Psoas muscle (tissue), 8 donors: ENCODE results near the gene KAT7. TPM values are rescaled to one million over a fixed set of nuclear protein-coding genes. Genes with fewer than 3 reads are reported as not detected.

Source experiments
- ATAC-seq, 4 donors: fragments of 200-7000 bp; cut with Tn5 transposase; one replicate each; pipeline ENCODE4 v1.9.1; 2020; ENCODE audit warnings: moderate library complexity in 3 of 4, mild to moderate bottlenecking in 2 of 4
- DNase-seq, 2 donors: peaks; one replicate each; pipeline ENCODE4 v3.0.0-alpha.2; 2020
- H3K27ac ChIP-seq: fragments of 200-600 bp; one replicate; pipeline ENCODE4 v1.8.0; 2022
- H3K27me3 ChIP-seq, 3 donors: fragments of 200-600 bp in 1 of 3; one replicate each; pipeline versions ENCODE4 v1.6.1 to v1.8.0; 2013 to 2022; ENCODE audit warnings: low read length in 2 of 3, mild to moderate bottlenecking in 2 of 3, moderate library complexity in 1 of 3; ENCODE audit not compliant: insufficient read depth in 3 of 3
- H3K36me3 ChIP-seq, 2 donors: fragments of 200-600 bp in 1 of 2; one replicate each; pipeline versions ENCODE4 v1.6.1 to v1.8.0; 2013 to 2022; ENCODE audit warnings: low read depth in 1 of 2, mild to moderate bottlenecking in 1 of 2, moderate library complexity in 1 of 2; ENCODE audit not compliant: insufficient read depth in 1 of 2
- H3K4me1 ChIP-seq: fragments of 200-600 bp; one replicate; pipeline ENCODE4 v1.8.0; 2022
- H3K4me3 ChIP-seq: fragments of 200-600 bp; one replicate; pipeline ENCODE4 v1.8.0; 2022; ENCODE audit warnings: mild to moderate bottlenecking
- H3K9me3 ChIP-seq: fragments of 200-600 bp; one replicate; pipeline ENCODE4 v1.8.0; 2022
- CTCF ChIP-seq: fragments of 200-600 bp; IDR thresholded peaks from one replicate; pipeline ENCODE4 v1.8.0; 2022; ENCODE audit warnings: antibody characterized with exemption
- WGBS, 3 donors: extraction: QIAGEN DNeasy Blood & Tissue Kit; methylation state at CpG; one replicate each; pipeline versions ENCODE4 v1.1.6 to v1.1.7; 2013; 5-methylcytosine and 5-hydroxymethylcytosine counted together
- intact Hi-C, 2 donors: fragments of 100-400 bp; cut with DNase I; formaldehyde crosslinking; loops; one replicate each; pipeline versions ENCODE4 v1.11.0 to v1.14.2; 2022
- polyA plus RNA-seq, 3 donors: library from polyadenylated mRNA; stranded (reverse); fragments of 200-250 nt; gene quantifications; one replicate each; pipeline ENCODE4 v1.2.3, GENCODE V29; 2013
- total RNA-seq, 4 donors: library from RNA; stranded (reverse); fragmentation: NEBNext Ultra II Directional in 2 of 4; extraction: Animal tissue kit (Norgen Biotek cat#: 25700) in 2 of 4; gene quantifications; one replicate each; pipeline versions ENCODE4 v1.2.1 to v1.2.4, GENCODE V29; 2021 to 2023
- donor health status: healthy with polysubstance abuse.
- donor health status: DM: no; HTN: no; CAD: no; lungs with moderate emphysema.
- donor health status: Bipolar disorder and iron deficiency.
- donor health status: healthy.
- donor health status: DM: yes; HTN: yes; CAD: no.
- donor health status: DM: no; HTN: no; CAD: no.
- donor health status: DM: no; HTN: no; CAD: no.
- donor health status: DM: yes; HTN: yes; CAD: no.

The KAT7 gene
- total and polyA plus RNA-seq, 7 donors, result 15.4 to 60.7 (median 34.1) TPM

GRCh38 chr17:49866019-49866380, 77.5 kb downstream of the KAT7 start:
- Histone ChIP-seq H3K27ac (no peak overlapping the region), H3K27me3 (no peaks in the 10 kb centered on the region), H3K9me3 (no peaks in the 10 kb centered on the region), H3K36me3 (no peaks in the 10 kb centered on the region), H3K4me1 (no peaks in the 10 kb centered on the region), H3K4me3 (no peak overlapping the region)
- DNase-seq, result no peak
- WGBS, 3 donors, result 26 to 50% (median 30%) methylated on average over 1 of the region's 1 CpG
- no peak for ATAC-seq
- intact Hi-C loops, result no loop called here
- TF ChIP-seq CTCF, result no peak

- 78 to 95% (median 82%) methylated on average over 3 of the region's 3 CpGs for WGBS, 3 donors
- no peak overlapping the region for H3K4me3 ChIP-seq
- ATAC-seq, result no peak
- no peak for TF ChIP-seq CTCF
- no peaks in the 10 kb centered on the region for H3K27me3 ChIP-seq
- no peaks in the 10 kb centered on the region for H3K9me3 ChIP-seq
- DNase-seq, result no peak
- intact Hi-C loops, result no loop called here
- H3K36me3 ChIP-seq, result no peaks in the 10 kb centered on the region
- H3K27ac ChIP-seq, result no peak overlapping the region
- no peaks in the 10 kb centered on the region for H3K4me1 ChIP-seq
Measured at GRCh38 chr17:49866882-49867413, 78.5 kb downstream of the KAT7 start.

- ATAC-seq, result no peak
- intact Hi-C loops, result no loop called here
Measured at GRCh38 chr17:49869038-49869374, 80.5 kb downstream of the KAT7 start.

GRCh38 chr17:49870298-49870697, 81.8 kb downstream of the KAT7 start:
- no peak for TF ChIP-seq CTCF
- Histone ChIP-seq H3K36me3 (no peaks in the 10 kb centered on the region), H3K9me3 (no peaks in the 10 kb centered on the region), H3K4me1 (no peaks in the 10 kb centered on the region), H3K4me3 (no peak overlapping the region), H3K27ac (no peak overlapping the region), H3K27me3 (no peaks in the 10 kb centered on the region)
- DNase-seq (no peak), ATAC-seq (no peak)
- intact Hi-C loops, result no loop called here
- WGBS, 3 donors, result 84 to 89% (median 88%) methylated on average over 11 of the region's 11 CpGs

More at GRCh38 chr17:49869038-49869374, 80.5 kb downstream of the KAT7 start:
- no peak for TF ChIP-seq CTCF
- no peak for DNase-seq
- Histone ChIP-seq H3K9me3 (no peaks in the 10 kb centered on the region), H3K4me1 (no peaks in the 10 kb centered on the region), H3K27me3 (no peaks in the 10 kb centered on the region), H3K4me3 (no peak overlapping the region), H3K36me3 (no peaks in the 10 kb centered on the region), H3K27ac (no peak overlapping the region)
- WGBS, 3 donors, result 33 to 40% (median 36%) methylated on average over 1 of the region's 1 CpG

GRCh38 chr17:49871211-49871610, 82.7 kb downstream of the KAT7 start:
- Histone ChIP-seq H3K27me3 (no peaks in the 10 kb centered on the region), H3K4me1 (no peaks in the 10 kb centered on the region), H3K4me3 (no peak overlapping the region), H3K9me3 (no peaks in the 10 kb centered on the region), H3K36me3 (no peaks in the 10 kb centered on the region), H3K27ac (no peak overlapping the region)
- WGBS, 3 donors, result 78 to 84% (median 82%) methylated on average over 7 of the region's 7 CpGs
- no peak for TF ChIP-seq CTCF
- no peak for ATAC-seq
- no peak for DNase-seq
- intact Hi-C loops, result no loop called here
